ENCODE results near the gene AMPD3.

AMPD3 gene

DNA sequence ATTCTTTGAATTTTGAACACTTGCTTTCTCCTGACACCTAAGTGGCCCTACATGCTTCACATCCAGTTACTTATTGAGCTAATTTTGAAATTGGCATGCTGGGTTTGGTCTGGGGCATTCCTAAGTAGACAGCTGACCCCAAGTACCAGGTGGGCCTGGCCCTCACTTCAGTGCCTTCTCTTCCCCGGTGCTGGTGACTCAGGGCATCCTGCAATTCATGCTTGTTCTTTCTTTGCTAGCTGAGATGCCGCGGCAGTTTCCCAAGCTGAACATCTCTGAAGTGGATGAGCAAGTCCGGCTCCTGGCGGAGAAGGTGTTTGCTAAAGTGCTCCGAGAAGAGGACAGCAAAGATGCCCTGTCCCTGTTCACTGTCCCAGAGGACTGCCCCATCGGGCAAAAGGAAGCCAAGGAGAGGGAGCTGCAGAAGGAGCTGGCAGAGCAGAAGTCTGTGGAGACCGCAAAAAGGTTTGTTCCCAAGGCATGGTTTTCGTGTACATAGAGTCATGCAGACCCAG lies 6.3 kb downstream of the AMPD3 start:
- no peak for DNase-seq (ENCODE audit: low read depth)

DNA sequence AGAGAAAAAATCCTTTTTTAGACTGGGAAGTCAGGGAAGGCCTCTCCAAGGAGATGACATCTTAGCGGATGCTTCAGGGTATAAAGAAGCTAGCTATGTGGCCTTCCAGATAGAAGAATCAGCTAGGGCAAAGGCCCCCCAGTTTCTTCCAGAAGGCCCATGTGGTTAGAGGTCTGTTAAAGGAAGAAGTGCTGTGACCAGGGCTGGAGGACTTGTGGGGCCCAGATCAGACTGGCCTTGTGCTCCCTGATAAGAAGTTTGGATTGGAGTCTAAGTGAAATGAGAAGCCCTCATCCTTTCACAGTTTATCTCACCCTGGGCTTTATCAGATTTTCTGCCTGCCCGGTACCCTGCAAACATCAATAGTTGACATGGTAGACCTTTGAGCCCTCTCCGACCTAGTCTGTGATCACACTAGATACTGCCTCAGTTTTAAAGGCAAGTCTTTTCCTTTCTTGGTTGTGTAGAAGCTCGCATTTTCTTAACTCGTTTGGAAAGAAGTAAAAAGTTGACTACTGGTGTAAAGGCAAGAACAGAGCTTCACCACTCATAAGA lies 7.8 kb downstream of the AMPD3 start:
- DNase-seq (ENCODE audit: low read depth): no peak

- no peak for DNase-seq (ENCODE audit: low read depth)
These were observed 18.3 kb downstream of the AMPD3 start for GRCh38 chr11:10473371-10473770.

- no peak for DNase-seq (ENCODE audit: low read depth)
These were observed 19.5 kb downstream of the AMPD3 start for GRCh38 chr11:10474551-10474950.

DNA sequence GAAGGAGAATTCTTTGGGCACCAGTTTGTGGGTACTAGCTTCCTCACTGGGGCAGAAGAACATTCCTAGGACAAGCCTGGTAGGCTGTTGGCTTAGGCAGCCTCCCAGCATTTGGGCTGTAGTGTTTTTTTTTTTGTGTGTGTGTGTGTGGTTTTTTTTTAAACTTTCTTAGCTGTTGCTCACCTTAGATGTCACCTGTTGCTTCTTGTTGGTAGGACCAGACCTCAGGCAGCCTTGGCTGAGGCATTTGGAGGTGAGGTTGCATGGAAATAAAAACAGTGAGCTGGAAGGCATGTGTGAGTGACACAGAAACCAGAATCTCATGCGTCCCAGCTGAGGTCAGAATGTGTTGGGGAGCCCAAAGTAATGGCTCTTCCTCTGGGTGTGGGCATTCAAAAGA lies 21.3 kb downstream of the AMPD3 start:
- no peak for DNase-seq (ENCODE audit: low read depth)

DNA sequence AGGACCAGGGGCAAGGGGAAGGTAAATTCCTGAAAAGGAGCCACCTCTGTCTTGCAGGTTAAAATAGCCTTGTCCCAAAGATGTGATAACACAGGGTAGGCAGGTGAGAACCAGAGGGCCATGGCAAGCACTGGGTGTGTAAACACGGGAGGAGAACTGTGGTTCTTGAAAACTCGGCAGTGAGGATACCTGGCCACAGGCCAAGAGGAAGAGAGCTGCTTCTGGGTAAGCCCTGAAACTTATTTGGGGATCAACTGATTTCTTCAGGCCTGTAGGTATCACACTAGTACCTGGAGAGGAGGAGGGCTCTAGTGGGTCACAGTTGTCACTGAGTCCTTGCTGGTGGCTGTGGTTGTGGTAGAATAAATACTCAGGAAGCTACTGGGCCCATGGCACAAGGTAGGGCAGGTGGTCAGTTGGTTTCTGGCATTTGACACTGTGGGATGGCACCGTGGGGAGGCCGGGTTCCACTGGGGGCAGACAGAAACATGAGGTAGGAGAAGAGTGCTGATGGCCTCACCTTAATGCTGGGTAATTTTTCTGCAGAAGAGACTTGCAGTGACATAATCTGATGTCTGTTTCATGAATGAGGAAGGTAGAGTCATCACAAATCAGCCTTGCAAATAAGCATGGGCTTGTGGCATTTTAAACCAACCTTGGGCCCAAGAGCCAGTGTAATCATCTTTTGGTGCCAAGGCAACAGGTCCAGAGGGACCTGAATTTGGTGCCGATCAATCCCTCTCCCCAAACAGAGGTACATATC lies 22.0 kb downstream of the AMPD3 start:
- no peak for DNase-seq (ENCODE audit: low read depth)

DNA sequence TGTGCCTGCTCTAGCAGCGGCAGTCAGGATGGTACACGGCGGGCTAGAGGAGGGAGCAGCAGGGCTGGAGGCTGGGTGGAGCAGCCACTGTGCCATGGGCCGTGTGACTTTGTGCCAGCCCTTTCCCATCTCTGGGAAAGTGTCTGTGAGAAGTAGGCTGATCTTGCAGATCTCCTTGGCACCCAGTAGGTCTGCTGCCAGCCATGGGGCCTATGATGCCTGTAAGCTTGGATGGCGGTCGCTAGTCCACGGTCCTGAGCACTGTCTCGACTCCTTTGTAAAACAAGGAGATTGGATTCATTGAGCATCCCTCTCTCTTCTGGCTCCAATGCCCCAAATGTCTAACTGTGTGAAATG lies 22.6 kb downstream of the AMPD3 start:
- no peak for DNase-seq (ENCODE audit: low read depth)

DNA sequence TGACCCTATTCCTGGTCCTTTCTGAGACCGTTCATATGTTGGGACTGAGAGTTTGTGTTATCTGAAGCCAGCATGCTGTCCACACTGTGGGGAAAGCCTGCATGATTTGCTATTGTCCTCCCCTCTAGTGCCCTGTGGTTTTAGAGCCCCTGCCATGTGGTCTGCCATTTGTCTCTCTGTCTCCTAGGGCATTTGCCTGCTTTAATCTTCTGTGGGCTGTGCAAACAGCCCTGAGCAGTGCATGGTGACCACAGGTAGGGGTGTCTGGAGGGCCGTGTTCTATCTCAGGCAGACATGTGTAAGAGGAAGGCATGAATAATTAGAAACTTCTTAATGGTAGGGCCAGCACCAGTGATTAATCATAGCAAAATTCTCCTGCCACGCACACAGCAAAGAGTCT lies 23.0 kb downstream of the AMPD3 start:
- DNase-seq (ENCODE audit: low read depth): no peak

- DNase-seq (ENCODE audit: low read depth): no peak
These were observed 23.8 kb downstream of the AMPD3 start for GRCh38 chr11:10478574-10479550.

DNA sequence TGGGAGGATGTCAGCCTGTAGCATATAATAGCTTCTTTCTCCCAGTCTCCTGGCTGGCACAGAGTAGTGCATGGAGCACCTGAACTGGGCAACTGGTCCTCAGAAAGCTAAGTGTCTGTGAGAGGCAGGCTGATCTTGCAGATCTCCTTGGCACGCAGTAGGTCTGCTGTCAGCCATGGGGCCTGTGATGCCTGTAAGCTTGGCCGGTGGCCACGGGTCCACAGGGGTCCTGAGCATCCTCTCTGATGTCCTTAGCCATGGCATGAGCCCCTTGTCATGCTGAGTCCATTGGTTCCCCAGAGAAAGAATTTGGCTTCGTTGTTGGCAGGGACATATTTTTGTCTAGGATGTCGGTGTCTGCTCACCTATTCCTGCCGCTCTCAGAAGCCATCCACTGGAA lies 25.0 kb downstream of the AMPD3 start:
- no peak for DNase-seq (ENCODE audit: low read depth)

DNA sequence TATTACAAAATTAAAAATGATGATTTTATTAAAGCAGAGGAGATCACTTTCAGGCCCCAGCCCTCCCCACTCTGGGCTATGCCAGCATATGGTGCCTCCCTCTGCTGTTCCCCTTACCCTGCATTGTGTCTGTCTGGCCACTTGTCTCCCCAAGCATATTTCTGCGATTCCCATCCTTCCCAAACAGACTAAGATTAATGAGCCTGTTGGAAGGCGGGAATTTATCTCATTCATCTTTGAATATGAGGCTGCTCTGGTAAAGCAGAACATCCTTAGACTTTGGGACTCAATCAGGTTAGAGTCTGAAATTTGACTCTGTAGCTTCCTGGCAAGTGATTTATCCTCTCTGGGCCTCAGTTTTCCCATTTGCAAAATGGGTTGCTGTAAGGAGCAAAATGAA lies 25.7 kb downstream of the AMPD3 start:
- DNase-seq (ENCODE audit: low read depth): no peak

- DNase-seq (ENCODE audit: low read depth): no peak
These were observed 26.7 kb downstream of the AMPD3 start for GRCh38 chr11:10481560-10482349.

DNA sequence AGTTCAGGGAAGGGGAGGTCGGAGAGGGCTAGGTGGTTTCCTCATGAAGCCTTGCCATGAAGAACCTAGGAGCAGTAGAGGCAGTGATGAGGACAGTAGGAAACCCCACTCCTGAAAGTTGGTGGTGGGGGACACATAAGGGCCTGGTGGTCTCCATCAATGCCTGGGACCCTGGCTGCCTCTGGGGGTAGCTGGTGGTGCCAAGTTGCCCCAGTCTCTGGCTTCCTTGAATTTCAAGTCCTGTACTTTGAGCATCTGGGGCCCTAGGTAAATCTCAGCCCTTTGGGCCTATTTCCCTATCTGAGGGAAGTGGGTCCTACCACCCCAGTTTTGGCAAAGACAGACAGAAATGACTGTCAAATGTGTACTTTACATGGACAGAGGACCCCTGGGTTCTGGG lies 28.1 kb downstream of the AMPD3 start:
- DNase-seq (ENCODE audit: low read depth): no peak

- no peak for DNase-seq (ENCODE audit: low read depth)
These were observed 28.5 kb downstream of the AMPD3 start for GRCh38 chr11:10483584-10483983.

DNA sequence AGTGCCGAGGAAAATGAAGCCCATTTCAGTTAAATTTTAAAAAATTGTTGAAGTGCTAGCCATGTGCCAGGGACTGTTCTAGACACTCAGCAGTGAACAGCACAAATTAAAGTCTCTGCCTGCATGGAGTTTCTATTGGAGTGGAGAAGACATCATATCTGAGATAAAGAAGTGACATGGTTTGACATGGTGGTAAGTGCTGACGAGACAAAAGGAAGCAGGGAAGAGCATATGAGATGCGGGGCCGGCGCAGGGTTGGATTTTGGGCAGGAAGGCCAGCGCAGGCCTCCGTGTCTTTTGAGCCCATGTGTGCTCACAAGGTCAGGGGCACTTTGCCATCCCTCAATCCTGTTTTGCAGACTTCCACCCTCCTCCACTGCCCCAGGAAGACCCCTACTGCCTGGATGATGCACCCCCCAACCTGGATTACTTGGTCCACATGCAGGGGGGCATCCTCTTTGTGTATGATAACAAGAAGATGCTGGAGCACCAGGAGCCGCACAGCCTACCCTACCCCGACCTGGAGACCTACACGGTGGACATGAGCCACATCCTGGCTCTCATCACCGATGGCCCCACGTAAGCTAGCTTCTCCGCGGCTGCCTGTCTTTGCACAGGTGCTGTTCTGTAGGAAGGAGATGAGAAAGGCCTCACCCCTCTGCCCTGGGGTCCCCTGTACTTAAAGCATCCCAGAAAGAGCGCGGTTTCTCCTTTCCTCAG lies 29.6 kb downstream of the AMPD3 start:
- DNase-seq (ENCODE audit: low read depth): no peak

- no peak for DNase-seq (ENCODE audit: low read depth)
These were observed 30.6 kb downstream of the AMPD3 start for GRCh38 chr11:10485646-10486045.

- no peak for DNase-seq (ENCODE audit: low read depth)
These were observed 31.2 kb downstream of the AMPD3 start for GRCh38 chr11:10486161-10486840.

DNA sequence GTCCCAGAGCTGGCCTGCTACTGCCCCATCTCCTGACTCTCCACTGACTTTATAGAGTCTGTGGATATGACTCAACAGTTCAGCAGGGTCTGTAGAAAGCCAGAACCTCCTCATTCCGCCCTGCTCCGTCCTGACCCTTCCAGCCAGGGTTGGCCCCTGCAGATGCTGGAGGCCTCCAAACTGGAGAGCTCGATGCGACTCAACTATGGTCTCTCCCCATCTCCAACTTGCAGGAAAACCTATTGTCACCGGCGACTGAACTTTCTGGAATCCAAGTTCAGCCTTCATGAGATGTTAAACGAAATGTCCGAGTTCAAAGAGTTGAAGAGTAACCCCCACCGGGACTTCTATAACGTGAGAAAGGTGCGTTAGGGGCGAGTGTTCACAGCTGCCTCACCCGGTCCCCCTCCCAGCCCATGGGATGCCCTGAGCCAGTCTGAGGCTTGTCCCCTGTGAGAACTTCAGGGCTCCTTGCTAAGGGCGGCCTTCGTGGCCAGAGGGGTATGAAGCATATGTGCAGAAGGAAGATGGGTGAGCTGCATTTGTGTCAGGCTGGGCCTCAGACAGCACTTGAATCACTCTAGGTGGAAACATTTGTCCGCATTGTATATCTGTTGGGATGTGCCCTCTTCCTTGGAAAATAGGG lies 32.1 kb downstream of the AMPD3 start:
- no peak for DNase-seq (ENCODE audit: low read depth)

- DNase-seq (ENCODE audit: low read depth): peak; percentile 31
These were observed 33.3 kb downstream of the AMPD3 start for GRCh38 chr11:10488121-10488933.
